Muscle layer of colon (tissue), 2 donors: ENCODE measurements around the gene FAM168A.
"Not testable (repeated sequence)": the region's sequence is repeated elsewhere in the genome, so short reads cannot be mapped to it uniquely, and the experiment has no call there.

Source experiments
- H3K27ac ChIP-seq: one replicate; pipeline ENCODE4 v1.7.0; 2013; ENCODE audit warnings: low read depth, mild to moderate bottlenecking, low read length, moderate library complexity
- H3K27me3 ChIP-seq, 2 donors: one replicate each; pipeline ENCODE4 v1.7.0; 2013; ENCODE audit warnings: low read length in 2 of 2, mild to moderate bottlenecking in 2 of 2; ENCODE audit not compliant: insufficient read depth in 2 of 2, control insufficient read depth in 1 of 2
- H3K36me3 ChIP-seq: one replicate; pipeline ENCODE4 v1.7.0; 2013; ENCODE audit warnings: mild to moderate bottlenecking, low read length; ENCODE audit not compliant: insufficient read depth
- H3K4me1 ChIP-seq: one replicate; pipeline ENCODE4 v1.7.0; 2013; ENCODE audit warnings: mild to moderate bottlenecking, low read length; ENCODE audit not compliant: insufficient read depth
- H3K4me3 ChIP-seq, 2 donors: one replicate each; pipeline ENCODE4 v1.7.0; 2013; ENCODE audit warnings: low read length in 2 of 2, low read depth in 1 of 2, mild to moderate bottlenecking in 1 of 2, moderate library complexity in 1 of 2
- H3K9ac ChIP-seq: one replicate; pipeline ENCODE4 v1.7.0; 2013; ENCODE audit warnings: low read length
- H3K9me3 ChIP-seq: one replicate; pipeline ENCODE4 v1.7.0; 2013; ENCODE audit warnings: mild to moderate bottlenecking, low read length
- donor health status: abdominal sarcoma.
- donor health status: Adenocarcinoma of cecum.

Gene FAM168A

GRCh38 chr11:73439002-73439843, 158.7 kb downstream of the FAM168A start:
- no peak overlapping the region for H3K27ac ChIP-seq
- H3K9ac ChIP-seq, result no peak overlapping the region
- no peaks in the 10 kb centered on the region for H3K4me1 ChIP-seq
- no peak overlapping the region for H3K4me3 ChIP-seq
- H3K36me3 ChIP-seq, result no peaks in the 10 kb centered on the region
- no peaks in the 10 kb centered on the region for H3K27me3 ChIP-seq
- H3K9me3 ChIP-seq, result no peaks in the 10 kb centered on the region

GRCh38 chr11:73436859-73437258, 161.1 kb downstream of the FAM168A start:
- H3K9ac ChIP-seq, H3K27ac ChIP-seq, H3K27me3 ChIP-seq, H3K36me3 ChIP-seq, H3K9me3 ChIP-seq, H3K4me3 ChIP-seq, H3K4me1 ChIP-seq: not testable (repeated sequence)

GRCh38 chr11:73431396-73431795, 166.5 kb downstream of the FAM168A start:
- Histone ChIP-seq H3K4me3 (no peak overlapping the region), H3K27ac (no peak overlapping the region), H3K27me3 (no peaks in the 10 kb centered on the region), H3K9ac (no peak overlapping the region), H3K36me3 (no peaks in the 10 kb centered on the region), H3K4me1 (peaks cover 3% of the 10 kb centered on the region), H3K9me3 (no peaks in the 10 kb centered on the region)

- H3K36me3 ChIP-seq, result no peaks in the 10 kb centered on the region
- no peak overlapping the region for H3K4me3 ChIP-seq
- no peaks in the 10 kb centered on the region for H3K9me3 ChIP-seq
- no peak overlapping the region for H3K27ac ChIP-seq
- no peaks in the 10 kb centered on the region for H3K27me3 ChIP-seq
- no peak overlapping the region for H3K9ac ChIP-seq
- H3K4me1 ChIP-seq, result peaks cover 10% of the 10 kb centered on the region
These were observed 167.6 kb downstream of the FAM168A start for GRCh38 chr11:73430326-73430725.

- no peaks in the 10 kb centered on the region for H3K36me3 ChIP-seq
- peaks cover 10% of the 10 kb centered on the region for H3K4me1 ChIP-seq
- no peak overlapping the region for H3K4me3 ChIP-seq
- no peaks in the 10 kb centered on the region for H3K27me3 ChIP-seq
- no peak overlapping the region for H3K27ac ChIP-seq
- no peaks in the 10 kb centered on the region for H3K9me3 ChIP-seq
- no peak overlapping the region for H3K9ac ChIP-seq
These were observed 168.7 kb downstream of the FAM168A start for GRCh38 chr11:73429121-73429750.

- no peak overlapping the region for H3K4me3 ChIP-seq
- H3K9me3 ChIP-seq, result no peaks in the 10 kb centered on the region
- no peaks in the 10 kb centered on the region for H3K27me3 ChIP-seq
- H3K4me1 ChIP-seq, result peaks cover 10% of the 10 kb centered on the region
- H3K36me3 ChIP-seq, result no peaks in the 10 kb centered on the region
- H3K9ac ChIP-seq, result no peak overlapping the region
- no peak overlapping the region for H3K27ac ChIP-seq
These were observed 169.2 kb downstream of the FAM168A start for GRCh38 chr11:73428699-73429098.

- no peaks in the 10 kb centered on the region for H3K9me3 ChIP-seq
- H3K27ac ChIP-seq, result no peak overlapping the region
- H3K9ac ChIP-seq, result no peak overlapping the region
- H3K4me1 ChIP-seq, result peaks cover 10% of the 10 kb centered on the region
- H3K27me3 ChIP-seq, result no peaks in the 10 kb centered on the region
- no peak overlapping the region for H3K4me3 ChIP-seq
- no peaks in the 10 kb centered on the region for H3K36me3 ChIP-seq
These were observed 169.7 kb downstream of the FAM168A start for GRCh38 chr11:73428227-73428626.

GRCh38 chr11:73426219-73426850, 171.6 kb downstream of the FAM168A start:
- Histone ChIP-seq H3K9ac (no peak overlapping the region), H3K27ac (no peak overlapping the region), H3K27me3 (no peaks in the 10 kb centered on the region), H3K4me1 (peaks cover 10% of the 10 kb centered on the region), H3K36me3 (no peaks in the 10 kb centered on the region), H3K9me3 (no peaks in the 10 kb centered on the region), H3K4me3 (no peak overlapping the region)

GRCh38 chr11:73425108-73425507, 172.8 kb downstream of the FAM168A start:
- H3K27ac ChIP-seq, result no peak overlapping the region
- H3K36me3 ChIP-seq, result no peaks in the 10 kb centered on the region
- no peaks in the 10 kb centered on the region for H3K9me3 ChIP-seq
- no peaks in the 10 kb centered on the region for H3K27me3 ChIP-seq
- H3K9ac ChIP-seq, result no peak overlapping the region
- H3K4me3 ChIP-seq, result no peak overlapping the region
- peaks cover 10% of the 10 kb centered on the region for H3K4me1 ChIP-seq

- Histone ChIP-seq H3K4me3 (no peak overlapping the region), H3K4me1 (peaks cover 10% of the 10 kb centered on the region), H3K9ac (no peak overlapping the region), H3K27me3 (no peaks in the 10 kb centered on the region), H3K27ac (no peak overlapping the region), H3K9me3 (no peaks in the 10 kb centered on the region), H3K36me3 (no peaks in the 10 kb centered on the region)
These were observed 174.4 kb downstream of the FAM168A start for GRCh38 chr11:73423506-73423905.

- Histone ChIP-seq H3K9ac (no peak overlapping the region), H3K36me3 (no peaks in the 10 kb centered on the region), H3K27ac (no peak overlapping the region), H3K4me1 (peaks cover 10% of the 10 kb centered on the region), H3K9me3 (no peaks in the 10 kb centered on the region), H3K4me3 (no peak overlapping the region), H3K27me3 (no peaks in the 10 kb centered on the region)
These were observed 175.0 kb downstream of the FAM168A start for GRCh38 chr11:73422886-73423285.
